SK-N-SH (cell line): Measurements from ENCODE around the gene FLT4. TPM values are rescaled to one million over a fixed set of nuclear protein-coding genes. Genes with fewer than 3 reads are reported as not detected.

ENCODE experiments used
- CTCF ChIA-PET: fragments of 300-600, 350-600 bp; formaldehyde crosslinking; extraction: SDS; loops from one replicate; lab custom pipeline; 2021; lab: Yijun Ruan, JAX
- POLR2A ChIA-PET: fragments of 350-600 bp; sonication (Branson Sonifier 250); formaldehyde crosslinking; extraction: SDS; loops from one replicate; lab custom pipeline; 2020; ENCODE audit warnings: antibody characterized with exemption, inconsistent platforms; lab: Yijun Ruan, JAX
- DNase-seq: peaks from one replicate; pipeline ENCODE4 v3.0.0; 2012
- H2AFZ ChIP-seq: fragments of 200-600 bp; sonication (generic); 2 replicates; pipeline ENCODE4 v1.8.1; 2016; ENCODE audit warnings: antibody characterized with exemption, mild to moderate bottlenecking, low read depth
- H3F3A ChIP-seq: fragments of 200-600 bp; sonication (generic); replicated peaks from 2 replicates; pipeline ENCODE3; 2016; ENCODE audit warnings: antibody characterized with exemption, mild to moderate bottlenecking; ENCODE audit not compliant: insufficient read depth
- H3K27ac ChIP-seq, 2 experiments: fragments of 200-500 bp in 1 of 2; fragments of 200-600 bp in 1 of 2; sonication (Bioruptor generic) in 1 of 2; sonication (generic), shearing (Covaris generic) in 1 of 2; 2 replicates each; pipeline versions ENCODE4 v1.5.1 to v1.6.1; 2014 to 2016; ENCODE audit warnings: low read depth in 2 of 2, inconsistent platforms in 1 of 2, low read length in 1 of 2, mild to moderate bottlenecking in 1 of 2, mixed read lengths in 1 of 2
- H3K27me3 ChIP-seq: fragments of 200-600 bp; sonication (generic), shearing (Covaris generic); 2 replicates; pipeline ENCODE4 v1.6.1; 2016; ENCODE audit warnings: mixed run types; ENCODE audit not compliant: insufficient read depth
- H3K36me3 ChIP-seq, 2 experiments: fragments of 200-500 bp in 1 of 2; fragments of 200-600 bp in 1 of 2; sonication (Bioruptor generic) in 1 of 2; sonication (generic) in 1 of 2; replicated peaks in 1 of 2; 2 replicates each; pipeline versions ENCODE3 to v1.5.1; 2014 to 2016; ENCODE audit warnings: low read length in 1 of 2, mild to moderate bottlenecking in 1 of 2; ENCODE audit not compliant: insufficient read depth in 2 of 2, control insufficient read depth in 1 of 2
- H3K4me1 ChIP-seq, 2 experiments: fragments of 200-500 bp in 1 of 2; fragments of 200-600 bp in 1 of 2; sonication (Bioruptor generic) in 1 of 2; sonication (generic), shearing (Covaris generic) in 1 of 2; 2 replicates each; pipeline versions ENCODE4 v1.5.1 to v1.6.1; 2014 to 2016; ENCODE audit warnings: low read depth in 1 of 2, low read length in 1 of 2, mixed run types in 1 of 2; ENCODE audit not compliant: insufficient read depth in 2 of 2, control insufficient read depth in 1 of 2
- H3K4me2 ChIP-seq: fragments of 200-600 bp; sonication (generic), shearing (Covaris generic); 2 replicates; pipeline ENCODE4 v1.6.1; 2017; ENCODE audit warnings: mixed run types
- H3K4me3 ChIP-seq, 2 experiments: fragments of 200-500 bp in 1 of 2; fragments of 200-600 bp in 1 of 2; sonication (Bioruptor generic) in 1 of 2; sonication (generic), shearing (Covaris generic) in 1 of 2; 2 replicates each; pipeline versions ENCODE4 v1.5.1 to v1.8.1; 2014 to 2016; ENCODE audit warnings: low read depth in 2 of 2, inconsistent platforms in 1 of 2, low read length in 1 of 2, mild to moderate bottlenecking in 1 of 2, mixed read lengths in 1 of 2, moderate library complexity in 1 of 2
- H3K79me2 ChIP-seq: fragments of 200-600 bp; sonication (generic); 2 replicates; pipeline ENCODE4 v1.8.1; 2017; ENCODE audit warnings: mild to moderate bottlenecking; ENCODE audit not compliant: insufficient read depth
- H3K9ac ChIP-seq: fragments of 200-600 bp; sonication (generic); 2 replicates; pipeline ENCODE4 v1.6.1; 2017; ENCODE audit warnings: mixed run types
- H3K9me2 ChIP-seq: fragments of 200-600 bp; sonication (generic); 2 replicates; pipeline ENCODE4 v1.6.1; 2017; ENCODE audit warnings: mixed run types
- H3K9me3 ChIP-seq: fragments of 200-600 bp; sonication (generic); 2 replicates; pipeline ENCODE4 v1.6.1; 2017; ENCODE audit warnings: mixed run types, mild to moderate bottlenecking, moderate library complexity
- H4K20me1 ChIP-seq: fragments of 200-600 bp; sonication (generic); 2 replicates; pipeline ENCODE4 v1.6.1; 2017; ENCODE audit warnings: mild to moderate bottlenecking, mixed run types; ENCODE audit not compliant: insufficient read depth
- CHD2 ChIP-seq: fragments of 150-350 bp; IDR thresholded peaks from 2 replicates; pipeline ENCODE4 v1.6.1; 2018; ENCODE audit warnings: low read length; ENCODE audit not compliant: partially characterized antibody
- ELF1 ChIP-seq: IDR thresholded peaks from 2 replicates; pipeline ENCODE4 v1.4.0; 2012
- FOXJ3 ChIP-seq: sonication (generic); formaldehyde crosslinking; IDR thresholded peaks from 2 replicates; pipeline ENCODE4 v1.5.1; 2020; ENCODE audit warnings: mild to moderate bottlenecking, missing genetic modification reagents
- FOXM1 ChIP-seq: IDR thresholded peaks from 2 replicates; pipeline ENCODE4 v1.4.0; 2012; ENCODE audit warnings: low read depth, mild to moderate bottlenecking
- GABPA ChIP-seq: IDR thresholded peaks from 2 replicates; pipeline ENCODE4 v1.4.0; 2012; ENCODE audit warnings: low read depth, mild to moderate bottlenecking
- GATA2 ChIP-seq: sonication (generic); formaldehyde crosslinking; IDR thresholded peaks from 2 replicates; pipeline ENCODE4 v1.5.0; 2020; ENCODE audit warnings: mild to moderate bottlenecking, missing genetic modification reagents
- MXI1 ChIP-seq: IDR thresholded peaks from 2 replicates; pipeline ENCODE4 v1.6.1; 2012; ENCODE audit warnings: mild to moderate bottlenecking, low read depth, low read length, improper control_type of control experiment
- NFIC ChIP-seq: IDR thresholded peaks from 2 replicates; pipeline ENCODE4 v1.4.0; 2012; ENCODE audit warnings: borderline replicate concordance
- RAD21 ChIP-seq: IDR thresholded peaks from 2 replicates; pipeline ENCODE4 v1.6.1; 2012; ENCODE audit warnings: mild to moderate bottlenecking, low read length
- RXRA ChIP-seq: IDR thresholded peaks from 2 replicates; pipeline ENCODE4 v1.4.0; 2012; ENCODE audit warnings: low read depth, mild to moderate bottlenecking, borderline replicate concordance
- SIN3A ChIP-seq: IDR thresholded peaks from 2 replicates; pipeline ENCODE4 v1.6.1; 2012; ENCODE audit warnings: low read depth, mild to moderate bottlenecking, low read length, moderate library complexity, borderline replicate concordance
- SMC3 ChIP-seq: IDR thresholded peaks from 2 replicates; pipeline ENCODE4 v1.6.1; 2012; ENCODE audit warnings: low read depth, low read length, improper control_type of control experiment
- TAF1 ChIP-seq: IDR thresholded peaks from 2 replicates; pipeline ENCODE4 v1.6.1; 2012; ENCODE audit warnings: low read depth, mild to moderate bottlenecking, low read length, moderate library complexity, borderline replicate concordance
- WGBS: methylation state at CpG from one replicate; pipeline ENCODE4 v1.1.6; 2017; ENCODE audit warnings: low lambda C conversion rate; 5-methylcytosine and 5-hydroxymethylcytosine counted together
- polyA plus RNA-seq, 3 experiments: library from polyadenylated mRNA; depleted of rRNA; stranded (reverse); fragments of >200 nt; gene quantifications; 2 replicates each; pipeline ENCODE4 v1.2.3, GENCODE V29; 2012
- TF ChIP-seq, protein P1 (sequence below): IDR thresholded peaks from 2 replicates; pipeline ENCODE4 v1.4.0; 2012; ENCODE audit warnings: low read depth
- TF ChIP-seq, protein P2 (sequence below): IDR thresholded peaks from 2 replicates; pipeline ENCODE4 v1.4.0; 2012; ENCODE audit warnings: low read depth, borderline replicate concordance
- TF ChIP-seq, protein P3 (sequence below): IDR thresholded peaks from 2 replicates; pipeline ENCODE4 v1.6.1; 2012; ENCODE audit warnings: mild to moderate bottlenecking, low read depth, low read length, moderate library complexity
- TF ChIP-seq, protein P4 (sequence below): fragments of 200-600 bp; sonication (generic); IDR thresholded peaks from 2 replicates; pipeline ENCODE4 v1.6.1; 2017; ENCODE audit warnings: antibody characterized with exemption, mild to moderate bottlenecking, moderate library complexity

Gene FLT4
- polyA plus RNA-seq, 1 of the 3 experiments (the other 2 are of a cell fraction), result 0.05 TPM

DNA sequence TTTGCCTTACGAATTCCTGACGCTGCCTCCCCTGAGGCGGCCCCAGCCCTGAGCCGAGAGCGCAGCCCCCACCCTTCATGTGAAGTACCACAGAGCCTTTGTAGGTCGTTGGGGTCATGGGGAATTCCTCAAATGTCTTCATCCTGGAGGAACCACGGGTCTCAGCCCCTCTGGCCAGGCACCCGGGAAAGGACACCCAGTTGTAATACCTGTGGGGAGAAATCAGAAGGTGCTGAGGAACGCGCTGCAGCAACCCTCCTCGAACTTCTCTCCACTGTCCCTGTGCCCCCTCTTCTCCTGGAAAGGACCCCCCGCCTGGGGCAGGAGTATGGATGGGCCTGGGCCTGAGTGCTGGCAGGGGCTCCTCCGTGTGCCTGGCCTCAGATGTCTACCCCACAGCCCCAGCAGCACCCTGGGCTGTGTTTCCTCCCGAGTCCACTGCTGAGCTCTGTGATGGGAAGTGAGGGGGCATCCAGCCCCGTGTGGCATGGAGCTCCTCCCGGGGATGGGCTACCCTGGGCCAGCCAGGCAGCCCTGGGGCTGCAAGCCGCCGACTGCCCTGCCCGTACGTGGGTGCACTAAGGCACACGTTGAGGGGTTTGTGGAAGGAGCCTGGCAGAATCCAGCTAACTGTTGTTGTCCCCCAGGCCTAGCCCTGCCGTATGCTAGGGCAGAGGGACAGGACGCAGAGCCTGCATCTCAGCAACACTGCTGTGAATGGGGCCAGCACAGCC, 39.4 kb downstream of the FLT4 start:
- POLR2A ChIA-PET, result no interaction called here
- no peak for DNase-seq
- Histone ChIP-seq H3K4me2 (no peak overlapping the region), H3K9me2 (no peaks in the 10 kb centered on the region)
- 71% methylated on average over 7 of the region's 23 CpGs for WGBS
- TF ChIP-seq NFIC, result no peak
- no peak for TF ChIP-seq SMC3
- TF ChIP-seq, protein P1, sequence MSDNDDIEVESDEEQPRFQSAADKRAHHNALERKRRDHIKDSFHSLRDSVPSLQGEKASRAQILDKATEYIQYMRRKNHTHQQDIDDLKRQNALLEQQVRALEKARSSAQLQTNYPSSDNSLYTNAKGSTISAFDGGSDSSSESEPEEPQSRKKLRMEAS, result no peak
- no peak for TF ChIP-seq MXI1
- TF ChIP-seq CHD2, result no peak
- no peak for TF ChIP-seq GATA2 (CRISPR knock-in tag)
- no peak for TF ChIP-seq FOXJ3 (CRISPR knock-in tag)
- TF ChIP-seq, protein P2, sequence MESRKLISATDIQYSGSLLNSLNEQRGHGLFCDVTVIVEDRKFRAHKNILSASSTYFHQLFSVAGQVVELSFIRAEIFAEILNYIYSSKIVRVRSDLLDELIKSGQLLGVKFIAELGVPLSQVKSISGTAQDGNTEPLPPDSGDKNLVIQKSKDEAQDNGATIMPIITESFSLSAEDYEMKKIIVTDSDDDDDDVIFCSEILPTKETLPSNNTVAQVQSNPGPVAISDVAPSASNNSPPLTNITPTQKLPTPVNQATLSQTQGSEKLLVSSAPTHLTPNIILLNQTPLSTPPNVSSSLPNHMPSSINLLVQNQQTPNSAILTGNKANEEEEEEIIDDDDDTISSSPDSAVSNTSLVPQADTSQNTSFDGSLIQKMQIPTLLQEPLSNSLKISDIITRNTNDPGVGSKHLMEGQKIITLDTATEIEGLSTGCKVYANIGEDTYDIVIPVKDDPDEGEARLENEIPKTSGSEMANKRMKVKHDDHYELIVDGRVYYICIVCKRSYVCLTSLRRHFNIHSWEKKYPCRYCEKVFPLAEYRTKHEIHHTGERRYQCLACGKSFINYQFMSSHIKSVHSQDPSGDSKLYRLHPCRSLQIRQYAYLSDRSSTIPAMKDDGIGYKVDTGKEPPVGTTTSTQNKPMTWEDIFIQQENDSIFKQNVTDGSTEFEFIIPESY, result no peak
- TF ChIP-seq, protein P3, sequence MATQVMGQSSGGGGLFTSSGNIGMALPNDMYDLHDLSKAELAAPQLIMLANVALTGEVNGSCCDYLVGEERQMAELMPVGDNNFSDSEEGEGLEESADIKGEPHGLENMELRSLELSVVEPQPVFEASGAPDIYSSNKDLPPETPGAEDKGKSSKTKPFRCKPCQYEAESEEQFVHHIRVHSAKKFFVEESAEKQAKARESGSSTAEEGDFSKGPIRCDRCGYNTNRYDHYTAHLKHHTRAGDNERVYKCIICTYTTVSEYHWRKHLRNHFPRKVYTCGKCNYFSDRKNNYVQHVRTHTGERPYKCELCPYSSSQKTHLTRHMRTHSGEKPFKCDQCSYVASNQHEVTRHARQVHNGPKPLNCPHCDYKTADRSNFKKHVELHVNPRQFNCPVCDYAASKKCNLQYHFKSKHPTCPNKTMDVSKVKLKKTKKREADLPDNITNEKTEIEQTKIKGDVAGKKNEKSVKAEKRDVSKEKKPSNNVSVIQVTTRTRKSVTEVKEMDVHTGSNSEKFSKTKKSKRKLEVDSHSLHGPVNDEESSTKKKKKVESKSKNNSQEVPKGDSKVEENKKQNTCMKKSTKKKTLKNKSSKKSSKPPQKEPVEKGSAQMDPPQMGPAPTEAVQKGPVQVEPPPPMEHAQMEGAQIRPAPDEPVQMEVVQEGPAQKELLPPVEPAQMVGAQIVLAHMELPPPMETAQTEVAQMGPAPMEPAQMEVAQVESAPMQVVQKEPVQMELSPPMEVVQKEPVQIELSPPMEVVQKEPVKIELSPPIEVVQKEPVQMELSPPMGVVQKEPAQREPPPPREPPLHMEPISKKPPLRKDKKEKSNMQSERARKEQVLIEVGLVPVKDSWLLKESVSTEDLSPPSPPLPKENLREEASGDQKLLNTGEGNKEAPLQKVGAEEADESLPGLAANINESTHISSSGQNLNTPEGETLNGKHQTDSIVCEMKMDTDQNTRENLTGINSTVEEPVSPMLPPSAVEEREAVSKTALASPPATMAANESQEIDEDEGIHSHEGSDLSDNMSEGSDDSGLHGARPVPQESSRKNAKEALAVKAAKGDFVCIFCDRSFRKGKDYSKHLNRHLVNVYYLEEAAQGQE, result no peak
- TF ChIP-seq SIN3A, result no peak
- TF ChIP-seq, protein P4, sequence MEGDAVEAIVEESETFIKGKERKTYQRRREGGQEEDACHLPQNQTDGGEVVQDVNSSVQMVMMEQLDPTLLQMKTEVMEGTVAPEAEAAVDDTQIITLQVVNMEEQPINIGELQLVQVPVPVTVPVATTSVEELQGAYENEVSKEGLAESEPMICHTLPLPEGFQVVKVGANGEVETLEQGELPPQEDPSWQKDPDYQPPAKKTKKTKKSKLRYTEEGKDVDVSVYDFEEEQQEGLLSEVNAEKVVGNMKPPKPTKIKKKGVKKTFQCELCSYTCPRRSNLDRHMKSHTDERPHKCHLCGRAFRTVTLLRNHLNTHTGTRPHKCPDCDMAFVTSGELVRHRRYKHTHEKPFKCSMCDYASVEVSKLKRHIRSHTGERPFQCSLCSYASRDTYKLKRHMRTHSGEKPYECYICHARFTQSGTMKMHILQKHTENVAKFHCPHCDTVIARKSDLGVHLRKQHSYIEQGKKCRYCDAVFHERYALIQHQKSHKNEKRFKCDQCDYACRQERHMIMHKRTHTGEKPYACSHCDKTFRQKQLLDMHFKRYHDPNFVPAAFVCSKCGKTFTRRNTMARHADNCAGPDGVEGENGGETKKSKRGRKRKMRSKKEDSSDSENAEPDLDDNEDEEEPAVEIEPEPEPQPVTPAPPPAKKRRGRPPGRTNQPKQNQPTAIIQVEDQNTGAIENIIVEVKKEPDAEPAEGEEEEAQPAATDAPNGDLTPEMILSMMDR, result no peak
- TF ChIP-seq RAD21, result no peak
- no peak for TF ChIP-seq TAF1
- no peak for TF ChIP-seq FOXM1
- TF ChIP-seq RXRA, result no peak
- TF ChIP-seq GABPA, result no peak
- no peak for TF ChIP-seq ELF1
- TF ChIP-seq, all 33 proteins: peak for 0
- Histone ChIP-seq H3F3A (no peaks in the 10 kb centered on the region), H3K79me2 (no peaks in the 10 kb centered on the region), H3K36me3 (no peaks in the 10 kb centered on the region), H3K4me1 (no peaks in the 10 kb centered on the region), H3K9me3 (no peaks in the 10 kb centered on the region), H2AFZ (no peak overlapping the region), H3K9ac (no peak overlapping the region), H4K20me1 (no peaks in the 10 kb centered on the region), H3K27ac (no peak overlapping the region), H3K4me3 (no peak overlapping the region), H3K27me3 (no peaks in the 10 kb centered on the region; the same call in 1 of the 2 replicates)
- CTCF ChIA-PET, result interaction anchor here (0.8 to 6.1 kb wide), 3 partner anchors 9 to 317 kb away, joined by 4 to 43 read pairs (median 6); no protein-coding TSS in a partner anchor
